Hepatocyte (in vitro differentiated cells): Measurements from ENCODE around the gene SRPK2.

ENCODE experiments used
- CTCF ChIP-seq: fragments of 200-600 bp; sonication (generic); IDR thresholded peaks from 2 replicates; pipeline ENCODE4 v1.5.1; 2016; ENCODE audit warnings: antibody characterized with exemption, mild to moderate bottlenecking; ENCODE audit not compliant: poor library complexity
- EZH2 ChIP-seq: fragments of 200-600 bp; sonication (generic); IDR thresholded peaks from 2 replicates; pipeline ENCODE4 v1.6.1; 2016; ENCODE audit warnings: antibody characterized with exemption, mild to moderate bottlenecking, borderline replicate concordance

GRCh38 chr7:105327201-105327600 lies 61.5 kb downstream of the SRPK2 start:
- TF ChIP-seq CTCF (no peak), EZH2 (no peak)
